NB4 (cell line): Measurements from ENCODE around the gene OSBPL2.

Source experiments
- DNase-seq: peaks from one replicate; pipeline ENCODE4 v3.0.0; 2010; ENCODE audit warnings: low read depth
- H3K4me3 ChIP-seq: one replicate; pipeline ENCODE4 v1.5.1; 2011; ENCODE audit warnings: mild to moderate bottlenecking, low read depth, low read length, moderate library complexity
- MAX ChIP-seq: IDR thresholded peaks from 2 replicates; pipeline ENCODE4 v1.6.1; 2011; ENCODE audit warnings: low read depth, low read length
- MYC ChIP-seq: IDR thresholded peaks from 2 replicates; pipeline ENCODE4 v1.6.1; 2011; ENCODE audit warnings: low read depth, low read length
- POLR2A ChIP-seq: IDR thresholded peaks from 2 replicates; pipeline ENCODE4 v1.6.1; 2011; ENCODE audit warnings: mild to moderate bottlenecking; ENCODE audit not compliant: insufficient read length; ENCODE audit errors: extremely low read depth
- TF ChIP-seq, protein P1 (sequence below): IDR thresholded peaks from one replicate; pipeline ENCODE4 v1.5.1; 2012; ENCODE audit warnings: low read depth, low read length

Gene OSBPL2

GRCh38 chr20:62223571-62223970 lies 14.8 kb upstream of the OSBPL2 start:
- TF ChIP-seq POLR2A, result no peak
- TF ChIP-seq, protein P1, sequence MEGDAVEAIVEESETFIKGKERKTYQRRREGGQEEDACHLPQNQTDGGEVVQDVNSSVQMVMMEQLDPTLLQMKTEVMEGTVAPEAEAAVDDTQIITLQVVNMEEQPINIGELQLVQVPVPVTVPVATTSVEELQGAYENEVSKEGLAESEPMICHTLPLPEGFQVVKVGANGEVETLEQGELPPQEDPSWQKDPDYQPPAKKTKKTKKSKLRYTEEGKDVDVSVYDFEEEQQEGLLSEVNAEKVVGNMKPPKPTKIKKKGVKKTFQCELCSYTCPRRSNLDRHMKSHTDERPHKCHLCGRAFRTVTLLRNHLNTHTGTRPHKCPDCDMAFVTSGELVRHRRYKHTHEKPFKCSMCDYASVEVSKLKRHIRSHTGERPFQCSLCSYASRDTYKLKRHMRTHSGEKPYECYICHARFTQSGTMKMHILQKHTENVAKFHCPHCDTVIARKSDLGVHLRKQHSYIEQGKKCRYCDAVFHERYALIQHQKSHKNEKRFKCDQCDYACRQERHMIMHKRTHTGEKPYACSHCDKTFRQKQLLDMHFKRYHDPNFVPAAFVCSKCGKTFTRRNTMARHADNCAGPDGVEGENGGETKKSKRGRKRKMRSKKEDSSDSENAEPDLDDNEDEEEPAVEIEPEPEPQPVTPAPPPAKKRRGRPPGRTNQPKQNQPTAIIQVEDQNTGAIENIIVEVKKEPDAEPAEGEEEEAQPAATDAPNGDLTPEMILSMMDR, result no peak
- no peak for DNase-seq
- no peak overlapping the region for H3K4me3 ChIP-seq

DNA sequence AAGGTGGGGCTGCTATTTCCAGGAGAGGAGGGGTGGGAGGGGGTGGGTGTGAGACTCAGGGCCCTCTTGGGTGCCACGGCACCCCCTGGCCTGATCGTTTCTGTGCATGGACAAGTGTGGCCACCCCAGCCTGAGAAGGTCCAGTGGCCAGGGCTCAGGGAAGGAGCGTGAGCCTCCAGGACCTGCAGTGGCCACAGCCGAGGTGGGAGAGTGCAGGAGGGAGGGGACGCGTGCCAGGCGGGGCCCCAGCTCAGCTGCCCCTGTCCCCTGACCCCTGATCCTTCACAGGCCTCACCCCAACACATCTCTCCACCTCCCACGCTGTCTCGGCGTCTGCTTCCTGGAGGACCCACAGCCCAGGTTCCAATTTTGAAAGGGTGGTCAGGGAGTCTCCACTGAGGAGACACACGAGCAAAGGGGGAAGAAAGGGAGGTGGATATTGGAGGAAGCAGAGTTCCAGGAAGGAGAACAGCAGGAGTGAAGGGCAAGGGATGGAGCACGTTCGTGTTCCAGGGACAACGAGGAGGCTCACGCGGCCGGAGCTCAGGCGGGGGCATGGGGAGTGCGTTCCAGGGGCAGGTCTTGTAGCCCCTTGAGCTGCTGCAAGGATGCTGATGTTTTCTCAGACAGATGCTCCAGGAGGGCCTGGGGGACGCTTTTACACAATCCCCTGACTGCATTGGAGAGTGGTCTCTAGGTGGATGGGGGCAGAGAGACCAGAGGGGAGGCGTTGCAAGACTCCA lies 14.0 kb upstream of the OSBPL2 start:
- H3K4me3 ChIP-seq, result no peak overlapping the region
- no peak for DNase-seq
- TF ChIP-seq MAX (no peak), MYC (no peak), POLR2A (no peak)
- TF ChIP-seq, protein P1, result no peak

DNA sequence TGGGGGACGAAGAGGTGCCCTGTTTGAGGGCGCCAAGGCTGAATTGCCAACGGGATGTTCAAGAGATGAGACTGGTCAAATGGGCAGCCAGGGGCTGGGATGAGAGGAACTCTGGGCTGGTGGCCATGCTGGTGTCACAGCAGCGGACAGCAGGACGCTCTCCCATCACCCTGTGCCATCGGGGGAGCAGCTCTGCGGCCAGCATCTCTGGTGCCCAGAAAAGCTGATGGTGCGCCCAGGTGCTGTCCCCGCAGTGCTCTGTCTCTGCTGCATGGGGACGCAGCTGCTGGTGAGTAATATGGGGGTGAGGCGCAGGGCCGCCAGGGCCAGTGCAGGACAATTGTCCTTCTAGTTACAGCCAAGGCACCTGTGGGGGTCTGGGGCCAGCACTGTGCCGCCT lies 13.3 kb upstream of the OSBPL2 start:
- H3K4me3 ChIP-seq, result no peak overlapping the region
- no peak for TF ChIP-seq POLR2A
- TF ChIP-seq, protein P1, result no peak
- no peak for TF ChIP-seq MYC
- no peak for TF ChIP-seq MAX
- no peak for DNase-seq

DNA sequence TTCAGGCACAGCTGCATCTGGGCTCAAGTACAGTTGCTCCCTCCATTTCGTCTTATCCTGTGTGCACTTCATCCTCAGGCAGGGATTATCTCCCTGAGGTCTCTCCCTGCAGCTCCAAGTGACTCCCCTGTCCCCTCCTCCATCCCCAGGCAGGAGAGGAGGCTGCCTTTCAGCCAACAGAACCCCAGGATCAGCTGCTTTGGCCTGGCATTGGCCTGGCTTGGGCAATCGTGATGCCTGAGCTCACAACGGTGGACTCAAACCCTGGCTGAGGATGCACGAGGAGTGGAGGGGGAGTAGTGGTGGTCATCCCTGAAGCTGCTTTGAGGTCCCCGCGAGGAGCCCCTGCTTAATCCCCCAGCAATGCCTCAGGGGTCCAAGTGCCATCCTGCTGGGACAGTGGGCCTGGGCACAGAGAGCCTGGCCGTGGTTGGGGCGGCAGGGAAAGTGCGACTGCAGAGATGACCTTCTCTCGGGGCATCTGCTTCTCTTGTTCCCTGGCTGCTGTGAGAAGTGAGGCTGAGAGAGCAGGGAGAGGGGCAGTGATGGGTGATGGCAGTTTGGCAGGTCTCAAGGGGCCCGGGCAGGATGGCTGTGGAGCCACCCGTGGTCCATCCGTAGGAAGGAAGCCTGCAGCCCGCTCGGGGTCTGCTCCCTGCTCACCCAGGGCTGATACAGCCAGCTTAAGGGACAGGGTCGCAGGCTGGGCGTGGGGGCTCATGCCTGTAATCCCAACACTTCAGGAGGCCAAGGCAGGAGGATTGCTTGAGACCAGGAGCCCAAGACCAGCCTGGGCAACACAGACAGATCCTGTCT lies 12.3 kb upstream of the OSBPL2 start:
- no peak overlapping the region for H3K4me3 ChIP-seq
- TF ChIP-seq MYC (no peak), POLR2A (no peak), MAX (no peak)
- TF ChIP-seq, protein P1, result no peak
- DNase-seq, result no peak

DNA sequence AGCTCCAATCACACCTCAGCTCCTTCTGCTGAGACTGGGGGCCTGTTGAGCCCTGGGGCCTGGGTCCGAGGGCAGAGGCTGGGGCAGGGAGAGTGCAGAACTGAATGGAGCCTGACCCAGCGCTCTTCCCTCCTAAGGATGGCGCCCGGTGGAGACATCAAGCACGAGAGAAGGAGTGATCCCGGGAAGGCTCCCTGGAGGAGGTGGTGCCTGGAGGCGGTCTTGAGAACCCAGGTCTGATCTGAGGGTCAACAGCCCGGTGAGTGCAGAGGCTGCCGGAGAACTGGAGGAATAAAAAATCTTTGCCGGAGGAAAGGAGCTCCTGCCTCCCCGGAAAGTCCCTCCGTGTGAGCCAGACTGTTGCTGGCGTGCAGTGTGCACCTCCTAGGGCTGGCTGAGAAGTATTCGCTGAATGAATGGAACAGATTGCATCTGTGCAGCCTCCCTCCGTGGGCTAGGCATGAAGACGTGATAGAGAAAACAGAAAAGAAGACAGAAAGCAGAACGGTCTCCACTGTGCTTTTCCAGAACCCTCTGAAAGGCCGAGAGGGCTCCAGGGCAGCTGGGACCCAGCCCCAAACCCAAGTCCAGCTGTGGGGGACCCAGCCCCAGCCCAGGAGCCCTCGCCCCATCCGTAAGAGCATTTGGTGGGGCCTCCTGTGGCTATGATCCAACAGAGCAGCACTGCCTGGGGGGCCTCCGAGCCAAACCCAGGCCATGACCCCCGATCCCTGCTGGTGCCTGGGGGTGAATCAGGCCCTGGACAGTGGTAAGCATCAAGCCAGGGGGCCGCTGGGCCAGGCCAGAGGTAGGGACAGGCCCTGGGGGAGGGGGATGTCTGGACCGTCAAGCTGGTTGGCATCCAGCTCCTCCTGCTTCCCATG lies 11.4 kb upstream of the OSBPL2 start:
- H3K4me3 ChIP-seq, result no peak overlapping the region
- DNase-seq, result no peak
- TF ChIP-seq POLR2A, result no peak
- TF ChIP-seq MYC, result no peak
- TF ChIP-seq, protein P1, result no peak
- TF ChIP-seq MAX, result no peak
